Measurements from ENCODE around the gene MYO1C.

The MYO1C gene

DNA sequence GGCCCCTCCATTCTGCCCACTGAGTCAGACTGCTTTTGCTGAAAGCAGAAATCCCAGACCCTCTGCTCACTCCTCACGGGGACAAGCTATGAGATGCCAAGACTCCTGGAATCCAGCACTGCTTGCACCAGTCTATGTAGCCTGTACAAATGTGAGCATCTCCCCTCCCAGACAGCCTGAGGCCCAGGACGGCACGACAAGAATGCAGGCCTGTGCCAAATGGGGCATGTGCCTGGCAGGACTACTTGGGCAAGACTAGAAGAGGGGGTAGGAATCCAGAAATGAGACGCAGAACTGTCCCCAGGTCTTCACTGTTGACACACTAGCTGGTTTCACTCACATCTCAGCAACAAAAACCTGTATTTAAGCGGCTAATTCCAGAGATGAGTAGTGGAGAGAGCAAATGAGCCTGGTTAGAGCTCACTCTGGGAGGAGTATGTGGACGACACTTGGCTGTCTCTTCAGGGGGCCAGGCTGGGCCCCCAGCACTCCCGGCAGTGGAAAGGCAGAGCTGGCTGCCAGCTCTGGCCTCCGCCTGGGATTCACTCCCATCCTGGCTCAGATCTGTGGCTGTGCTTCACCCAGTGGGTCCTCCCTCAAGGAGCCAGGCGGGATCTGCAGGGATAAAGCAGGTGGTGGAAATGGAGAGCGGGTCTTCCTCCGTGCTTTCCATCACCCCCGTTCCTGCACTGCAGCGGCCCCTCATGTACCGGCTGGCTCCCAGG, 2.9 kb upstream of the MYO1C start:
- DNase-seq = no peak
- no peaks in the 10 kb centered on the region for H3K27me3 ChIP-seq (ENCODE audit: control insufficient read depth in 1 of 2, insufficient read depth in 1 of 2, low read length in 2 of 2)
- no peak overlapping the region for H3K27ac ChIP-seq (ENCODE audit: low read length, poor library complexity, severe bottlenecking)
- H4K8ac ChIP-seq (ENCODE audit: low read length) = no peak overlapping the region
- H2BK15ac ChIP-seq (ENCODE audit: low read depth, poor library complexity, severe bottlenecking) = no peak overlapping the region
- peaks cover 23% of the 10 kb centered on the region for H3K4me1 ChIP-seq (ENCODE audit: control insufficient read depth, insufficient read depth, low read depth, low read length)
- H2BK120ac ChIP-seq (ENCODE audit: low read depth, low read length) = no peak overlapping the region
- peaks cover 27 to 30% of the 10 kb centered on the region in 2 experiments for H3K36me3 ChIP-seq (ENCODE audit: control insufficient read depth in 1 of 2, insufficient read depth in 2 of 2, low read depth in 1 of 2, low read length in 2 of 2)
- no peak overlapping the region for H3K4ac ChIP-seq (ENCODE audit: low read depth in 1 of 2, low read length in 2 of 2)
- no peak overlapping the region for H3K18ac ChIP-seq (ENCODE audit: low read depth in 1 of 2, low read length in 2 of 2)
- H3K4me2 ChIP-seq (ENCODE audit: low read length, poor library complexity, severe bottlenecking) = no peak overlapping the region
- H2BK5ac ChIP-seq (ENCODE audit: low read depth, low read length, poor library complexity, severe bottlenecking) = no peak overlapping the region
- H3K23ac ChIP-seq (ENCODE audit: low read length in 2 of 2) = no peak overlapping the region
- H3K4me3 ChIP-seq (ENCODE audit: insufficient read depth in 1 of 2, low read depth in 1 of 2, low read length in 2 of 2) = no peak overlapping the region
- no peak overlapping the region for H3K9ac ChIP-seq (ENCODE audit: low read length)
- peaks cover 2% of the 10 kb centered on the region for H3K79me1 ChIP-seq (replicated peaks; ENCODE audit: low read length, poor library complexity, severe bottlenecking)
- no peaks in the 10 kb centered on the region for H3K9me3 ChIP-seq (ENCODE audit: control insufficient read depth, low read length)
- H2BK12ac ChIP-seq (ENCODE audit: low read length in 2 of 2) = peak overlapping the region in 1 of 2 experiments; percentile 12
- 97% methylated on average over 12 of the region's 14 CpGs for WGBS
- no peak overlapping the region for H2AK5ac ChIP-seq (ENCODE audit: low read length, severe bottlenecking)
- H3K14ac ChIP-seq (ENCODE audit: low read length in 2 of 2) = no peak overlapping the region
- H2AFZ ChIP-seq (ENCODE audit: low read depth, low read length) = no peak overlapping the region
- H4K91ac ChIP-seq (ENCODE audit: low read length) = no peak overlapping the region

DNA sequence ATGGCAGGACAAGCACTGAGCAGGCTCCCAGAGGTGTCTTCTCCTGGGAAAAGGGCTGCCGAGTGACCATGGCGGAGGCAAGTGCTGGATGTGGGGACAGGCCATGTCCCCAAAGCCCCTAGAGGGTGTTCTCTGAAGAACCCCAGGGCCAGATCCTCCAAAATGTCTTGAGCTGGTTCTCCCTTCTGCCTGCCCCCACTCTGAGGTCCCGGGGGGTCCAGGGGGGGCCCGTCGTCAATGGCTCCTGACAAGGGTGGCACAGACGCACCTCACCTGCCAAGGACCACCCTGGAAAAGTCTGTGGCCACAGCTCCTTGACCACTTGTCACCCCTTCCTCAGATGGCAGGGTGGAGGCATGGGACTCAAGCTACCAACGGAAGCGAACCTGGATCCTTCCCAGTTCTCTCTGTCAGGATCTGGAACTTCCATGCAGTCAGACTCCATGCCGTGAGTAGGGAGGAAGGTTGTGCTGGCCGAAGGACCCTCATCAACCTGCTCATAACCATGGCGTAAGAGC, 2.3 kb upstream of the MYO1C start:
- Histone ChIP-seq H3K9me3 (ENCODE audit: control insufficient read depth, low read length) (no peaks in the 10 kb centered on the region), H2BK5ac (ENCODE audit: low read depth, low read length, poor library complexity, severe bottlenecking) (no peak overlapping the region), H3K9ac (ENCODE audit: low read length) (no peak overlapping the region), H3K18ac (ENCODE audit: low read depth in 1 of 2, low read length in 2 of 2) (no peak overlapping the region), H3K27ac (ENCODE audit: low read length, poor library complexity, severe bottlenecking) (no peak overlapping the region), H3K14ac (ENCODE audit: low read length in 2 of 2) (no peak overlapping the region), H3K4ac (ENCODE audit: low read depth in 1 of 2, low read length in 2 of 2) (no peak overlapping the region), H3K4me1 (ENCODE audit: control insufficient read depth, insufficient read depth, low read depth, low read length) (peaks cover 28% of the 10 kb centered on the region), H3K79me1 (replicated peaks; ENCODE audit: low read length, poor library complexity, severe bottlenecking) (peaks cover 2% of the 10 kb centered on the region), H3K4me3 (ENCODE audit: insufficient read depth in 1 of 2, low read depth in 1 of 2, low read length in 2 of 2) (no peak overlapping the region), H2BK120ac (ENCODE audit: low read depth, low read length) (no peak overlapping the region), H4K91ac (ENCODE audit: low read length) (no peak overlapping the region), H3K36me3 (ENCODE audit: control insufficient read depth in 1 of 2, insufficient read depth in 2 of 2, low read depth in 1 of 2, low read length in 2 of 2) (peaks cover 27 to 30% of the 10 kb centered on the region in 2 experiments), H3K27me3 (ENCODE audit: control insufficient read depth in 1 of 2, insufficient read depth in 1 of 2, low read length in 2 of 2) (no peaks in the 10 kb centered on the region), H3K23ac (ENCODE audit: low read length in 2 of 2) (no peak overlapping the region), H4K8ac (ENCODE audit: low read length) (no peak overlapping the region), H2BK12ac (ENCODE audit: low read length in 2 of 2) (no peak overlapping the region), H2AK5ac (ENCODE audit: low read length, severe bottlenecking) (no peak overlapping the region), H3K4me2 (ENCODE audit: low read length, poor library complexity, severe bottlenecking) (no peak overlapping the region), H2BK15ac (ENCODE audit: low read depth, poor library complexity, severe bottlenecking) (no peak overlapping the region), H2AFZ (ENCODE audit: low read depth, low read length) (no peak overlapping the region)
- no peak for DNase-seq
- 94% methylated on average over 11 of the region's 11 CpGs for WGBS

DNA sequence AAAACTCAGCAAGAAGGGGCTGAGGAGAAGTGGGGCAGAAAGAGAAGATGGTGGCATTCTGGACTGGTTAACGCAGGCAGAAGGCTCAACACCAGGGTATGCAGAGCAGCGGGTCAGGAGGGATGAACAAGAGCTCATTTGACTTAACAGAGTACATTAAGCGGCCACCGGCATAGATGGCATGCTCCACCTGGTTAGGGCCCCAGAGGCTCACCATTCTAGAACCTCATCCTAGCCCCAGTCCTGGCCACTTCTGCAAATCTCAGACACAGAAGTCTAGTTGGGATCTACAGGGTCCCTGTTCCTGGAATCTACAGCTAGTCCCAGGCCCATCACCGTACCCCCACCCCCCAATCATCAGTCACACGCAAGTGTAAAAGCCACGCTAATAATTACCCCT, 1.7 kb upstream of the MYO1C start:
- Histone ChIP-seq H3K9me3 (ENCODE audit: control insufficient read depth, low read length) (no peaks in the 10 kb centered on the region), H3K18ac (ENCODE audit: low read depth in 1 of 2, low read length in 2 of 2) (no peak overlapping the region), H3K4me1 (ENCODE audit: control insufficient read depth, insufficient read depth, low read depth, low read length) (peaks cover 30% of the 10 kb centered on the region), H2BK12ac (ENCODE audit: low read length in 2 of 2) (no peak overlapping the region), H3K14ac (ENCODE audit: low read length in 2 of 2) (no peak overlapping the region), H3K9ac (ENCODE audit: low read length) (no peak overlapping the region), H3K27ac (ENCODE audit: low read length, poor library complexity, severe bottlenecking) (no peak overlapping the region), H4K91ac (ENCODE audit: low read length) (no peak overlapping the region), H3K4me2 (ENCODE audit: low read length, poor library complexity, severe bottlenecking) (no peak overlapping the region), H2AK5ac (ENCODE audit: low read length, severe bottlenecking) (no peak overlapping the region), H3K4me3 (ENCODE audit: insufficient read depth in 1 of 2, low read depth in 1 of 2, low read length in 2 of 2) (no peak overlapping the region), H4K8ac (ENCODE audit: low read length) (no peak overlapping the region), H3K4ac (ENCODE audit: low read depth in 1 of 2, low read length in 2 of 2) (no peak overlapping the region), H2AFZ (ENCODE audit: low read depth, low read length) (no peak overlapping the region), H2BK120ac (ENCODE audit: low read depth, low read length) (no peak overlapping the region), H2BK15ac (ENCODE audit: low read depth, poor library complexity, severe bottlenecking) (no peak overlapping the region), H3K27me3 (ENCODE audit: control insufficient read depth in 1 of 2, insufficient read depth in 1 of 2, low read length in 2 of 2) (no peaks in the 10 kb centered on the region), H3K23ac (ENCODE audit: low read length in 2 of 2) (no peak overlapping the region), H3K36me3 (ENCODE audit: control insufficient read depth in 1 of 2, insufficient read depth in 2 of 2, low read depth in 1 of 2, low read length in 2 of 2) (peaks cover 27 to 30% of the 10 kb centered on the region in 2 experiments), H3K79me1 (replicated peaks; ENCODE audit: low read length, poor library complexity, severe bottlenecking) (peaks cover 2% of the 10 kb centered on the region), H2BK5ac (ENCODE audit: low read depth, low read length, poor library complexity, severe bottlenecking) (no peak overlapping the region)
- no peak for DNase-seq
- 97% methylated on average over 7 of the region's 7 CpGs for whole genome bisulfite sequencing

DNA sequence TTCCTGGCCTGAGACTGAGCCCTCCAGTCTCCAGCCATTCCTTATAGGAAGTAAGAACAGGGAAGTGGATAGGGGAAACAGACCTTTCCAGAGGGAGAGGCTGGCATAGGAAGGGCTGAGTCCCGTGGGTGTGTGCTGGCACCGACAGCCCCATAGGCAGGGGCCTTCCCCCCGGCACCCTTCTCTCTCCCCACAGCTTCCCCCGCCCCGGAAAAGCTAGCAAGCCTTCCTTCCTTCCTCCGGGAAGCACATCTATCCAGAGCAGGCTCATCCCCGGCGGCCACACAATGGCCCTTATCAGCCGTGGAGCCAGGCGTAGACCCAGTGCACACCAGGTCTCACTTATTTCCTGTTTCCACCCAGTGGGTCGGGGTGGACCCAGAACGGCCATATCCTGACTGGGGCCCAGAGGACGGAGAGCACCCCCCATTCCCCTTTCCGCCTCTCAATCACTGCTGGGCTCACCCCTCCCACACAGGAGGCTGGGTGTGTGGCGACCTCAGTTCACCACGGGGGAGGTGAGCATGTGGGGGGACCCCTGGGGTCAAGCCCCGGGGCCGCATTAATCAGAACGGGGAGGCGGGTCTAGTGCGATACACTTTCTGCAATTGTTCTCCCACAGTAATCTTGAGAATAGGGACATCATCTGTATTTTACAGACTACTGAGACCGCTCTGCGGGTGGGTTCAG, 950 bp upstream of the MYO1C start:
- Histone ChIP-seq H2BK12ac (ENCODE audit: low read length in 2 of 2) (no peak overlapping the region), H4K8ac (ENCODE audit: low read length) (no peak overlapping the region), H3K4me3 (ENCODE audit: insufficient read depth in 1 of 2, low read depth in 1 of 2, low read length in 2 of 2) (no peak overlapping the region), H3K23ac (ENCODE audit: low read length in 2 of 2) (no peak overlapping the region), H2BK120ac (ENCODE audit: low read depth, low read length) (no peak overlapping the region), H3K27ac (ENCODE audit: low read length, poor library complexity, severe bottlenecking) (no peak overlapping the region), H2AK5ac (ENCODE audit: low read length, severe bottlenecking) (no peak overlapping the region), H3K4me2 (ENCODE audit: low read length, poor library complexity, severe bottlenecking) (no peak overlapping the region), H2BK5ac (ENCODE audit: low read depth, low read length, poor library complexity, severe bottlenecking) (no peak overlapping the region), H3K27me3 (ENCODE audit: control insufficient read depth in 1 of 2, insufficient read depth in 1 of 2, low read length in 2 of 2) (no peaks in the 10 kb centered on the region), H3K18ac (ENCODE audit: low read depth in 1 of 2, low read length in 2 of 2) (no peak overlapping the region), H3K14ac (ENCODE audit: low read length in 2 of 2) (no peak overlapping the region), H4K91ac (ENCODE audit: low read length) (no peak overlapping the region), H3K4me1 (ENCODE audit: control insufficient read depth, insufficient read depth, low read depth, low read length) (peaks cover 38% of the 10 kb centered on the region), H3K36me3 (ENCODE audit: control insufficient read depth in 1 of 2, insufficient read depth in 2 of 2, low read depth in 1 of 2, low read length in 2 of 2) (peaks cover 27 to 30% of the 10 kb centered on the region in 2 experiments), H2BK15ac (ENCODE audit: low read depth, poor library complexity, severe bottlenecking) (peak overlapping the region; percentile 34), H3K4ac (ENCODE audit: low read depth in 1 of 2, low read length in 2 of 2) (no peak overlapping the region), H3K9ac (ENCODE audit: low read length) (no peak overlapping the region), H3K79me1 (replicated peaks; ENCODE audit: low read length, poor library complexity, severe bottlenecking) (peaks cover 2% of the 10 kb centered on the region), H2AFZ (ENCODE audit: low read depth, low read length) (no peak overlapping the region), H3K9me3 (ENCODE audit: control insufficient read depth, low read length) (no peaks in the 10 kb centered on the region)
- WGBS = 80% methylated on average over 22 of the region's 23 CpGs
- DNase-seq = no peak

Measured in mesenchymal stem cell (in vitro differentiated cells and primary cell).